Measurements from ENCODE around the gene RPH3AL.
"Not testable (repeated sequence)": the region's sequence is repeated elsewhere in the genome, so short reads cannot be mapped to it uniquely, and the experiment has no call there.

Gene RPH3AL

DNA sequence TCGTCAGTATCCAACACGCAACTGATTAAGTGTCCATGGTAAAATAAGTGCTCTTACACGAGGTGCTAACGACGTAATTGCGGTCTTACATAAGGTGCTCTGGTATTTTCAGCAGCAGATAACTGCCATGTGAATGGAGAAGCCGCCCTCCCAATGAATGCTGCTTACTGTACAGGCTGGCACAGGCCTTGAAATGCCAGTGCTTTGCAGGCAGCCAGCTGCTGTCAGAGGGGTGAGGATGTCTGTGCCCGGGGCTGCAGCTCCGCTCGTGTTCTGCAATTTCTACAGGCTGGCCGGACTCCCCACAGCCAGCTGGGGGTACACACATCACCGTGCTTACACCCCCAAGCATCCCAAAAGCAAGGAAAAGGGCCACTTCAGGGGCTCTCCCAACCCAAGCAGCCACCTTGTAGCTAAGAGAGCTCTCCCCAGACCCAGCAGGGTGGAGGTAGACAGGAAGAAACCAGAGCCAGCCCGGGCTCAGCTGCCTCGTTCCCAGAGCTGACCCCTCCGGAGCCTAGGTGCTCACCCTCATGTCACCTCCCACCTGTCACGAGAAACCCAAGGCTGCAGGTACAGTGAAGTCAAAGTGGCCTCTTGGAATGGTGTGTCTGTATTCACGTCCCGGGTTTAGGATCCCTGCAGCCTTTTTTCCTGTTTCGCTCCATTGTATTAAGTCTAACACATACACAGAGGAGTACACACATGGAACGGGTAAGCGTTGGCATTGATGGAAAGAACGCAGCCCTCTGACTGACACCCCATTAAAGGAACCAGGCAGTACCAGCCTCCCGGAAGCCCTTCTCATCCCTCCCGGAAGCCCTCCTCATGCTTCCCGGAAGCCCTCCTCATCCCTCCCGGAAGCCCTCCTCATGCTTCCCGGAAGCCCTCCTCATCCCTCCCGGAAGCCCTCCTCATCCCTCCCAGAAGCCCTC is 27.2 kb upstream of the RPH3AL start:
- DNase-seq, result no peak

DNA sequence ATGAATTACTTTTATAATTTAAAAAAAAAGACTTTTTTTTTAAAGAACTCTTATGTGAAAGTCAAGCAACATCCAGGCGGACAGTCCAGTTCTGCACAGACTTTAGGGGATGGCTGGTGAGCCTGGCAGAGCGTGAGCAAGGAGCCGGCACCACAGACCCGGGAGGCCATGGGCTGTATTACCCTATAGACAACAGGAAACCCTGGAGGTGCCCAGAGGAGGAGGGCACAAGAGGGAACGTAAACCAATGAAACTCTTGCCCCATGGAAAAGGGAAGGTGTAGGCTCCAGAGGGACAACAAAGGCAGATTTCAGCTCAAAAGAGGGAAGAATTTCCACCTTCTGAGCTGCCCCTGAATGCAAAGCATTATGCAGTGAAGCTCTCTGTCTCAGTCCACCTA is 25.5 kb upstream of the RPH3AL start:
- DNase-seq, result no peak

DNA sequence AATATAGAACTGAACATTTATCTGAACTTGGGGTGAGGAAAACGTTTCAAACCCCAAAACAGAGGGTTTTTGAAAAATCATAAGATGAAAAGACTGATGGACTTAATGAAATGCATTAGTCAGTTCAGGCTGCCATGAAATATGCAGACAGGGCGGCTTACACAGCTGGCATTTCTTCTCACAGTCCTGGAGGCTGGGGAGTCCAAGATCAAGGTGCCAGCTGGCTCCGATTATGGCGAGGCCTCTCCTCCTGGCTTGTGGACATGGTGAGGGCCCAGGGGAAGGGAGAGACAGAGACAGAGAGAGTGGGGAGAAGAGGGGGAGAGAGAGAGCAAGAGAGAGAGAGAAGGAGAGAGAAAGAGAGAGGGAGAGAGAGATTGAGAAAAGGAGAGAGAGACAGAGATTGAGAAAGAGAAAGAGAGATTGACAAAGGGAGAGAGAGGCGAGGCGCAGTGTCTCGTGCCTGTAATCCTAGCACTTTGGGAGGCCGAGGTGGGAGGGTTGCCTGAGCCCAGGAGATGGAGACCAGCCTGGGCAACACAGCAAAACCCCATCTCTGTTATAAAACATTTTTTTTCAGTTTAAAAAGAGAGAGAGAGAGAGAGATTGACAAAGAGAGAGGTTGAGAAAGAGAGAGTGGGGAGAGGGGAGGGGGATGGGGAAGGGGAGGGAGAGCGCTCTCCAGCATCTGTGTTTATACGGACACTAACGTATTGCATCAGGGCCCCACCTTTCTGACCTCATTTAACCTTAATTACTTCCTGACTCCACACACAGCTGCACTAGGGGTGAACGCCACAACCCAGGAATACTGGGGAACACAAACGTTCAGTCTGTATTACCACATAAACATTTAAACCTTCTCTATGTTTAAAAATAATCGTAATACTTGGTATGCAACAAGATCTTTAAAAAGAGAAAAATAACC is 24.6 kb upstream of the RPH3AL start:
- no peak for DNase-seq

DNA sequence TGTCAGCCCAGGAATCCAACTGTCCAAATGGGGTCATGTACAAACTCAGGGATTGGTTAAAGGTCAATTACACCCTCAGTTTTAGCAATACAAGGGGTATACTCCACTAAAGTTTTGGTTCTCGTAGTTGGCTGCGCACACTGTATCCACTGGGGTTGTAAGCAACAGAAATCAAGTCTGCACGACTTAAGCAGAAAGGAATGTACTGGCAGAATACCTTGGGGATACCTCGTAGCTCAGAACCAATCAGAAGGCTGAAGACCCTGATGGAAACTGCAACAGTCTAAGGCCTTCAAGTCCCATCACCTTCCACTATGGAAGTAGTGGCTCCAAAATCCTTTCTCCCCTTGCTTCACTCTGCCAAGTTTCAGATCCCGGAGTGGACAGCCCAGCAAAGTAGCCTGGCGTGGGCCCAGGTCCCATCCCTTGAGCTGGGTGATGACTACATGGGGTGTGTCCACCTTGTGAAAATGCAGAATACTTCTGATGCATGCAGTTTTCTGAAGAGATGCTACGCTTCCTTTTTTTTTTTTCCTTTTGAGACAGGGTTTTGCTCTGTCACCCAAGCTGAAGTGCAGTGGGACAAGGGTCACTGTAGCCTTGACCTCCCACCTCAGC is 21.1 kb upstream of the RPH3AL start:
- no peak for DNase-seq

- no peak for DNase-seq
Measured at GRCh38 chr17:372157-373152, 19.8 kb upstream of the RPH3AL start.

DNA sequence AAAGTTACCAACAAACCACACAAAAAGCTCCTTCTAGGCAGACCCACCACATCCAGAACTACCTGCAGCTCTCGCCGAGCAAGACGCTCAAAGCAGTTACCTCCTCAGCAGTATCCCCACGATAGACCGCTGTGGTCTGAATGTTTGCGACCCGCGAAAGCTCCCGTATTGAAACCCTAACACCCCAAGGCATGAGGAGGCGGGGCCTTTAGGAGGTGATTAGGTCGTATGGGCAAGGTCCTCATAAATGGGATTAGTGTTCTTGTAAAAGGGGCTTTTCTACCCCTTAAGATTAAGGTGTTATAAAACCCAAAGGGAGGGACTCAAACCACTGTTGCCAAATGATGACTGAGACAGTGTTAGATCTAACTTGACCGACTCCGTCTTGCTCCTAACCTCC is 19.0 kb upstream of the RPH3AL start:
- no peak for DNase-seq

GRCh38 chr17:367656-368055 is 15.0 kb upstream of the RPH3AL start:
- not testable (repeated sequence) for DNase-seq

- DNase-seq, result not testable (repeated sequence)
Measured at GRCh38 chr17:366657-367615, 14.3 kb upstream of the RPH3AL start.

GRCh38 chr17:364766-365165 is 12.2 kb upstream of the RPH3AL start:
- DNase-seq, result no peak

DNA sequence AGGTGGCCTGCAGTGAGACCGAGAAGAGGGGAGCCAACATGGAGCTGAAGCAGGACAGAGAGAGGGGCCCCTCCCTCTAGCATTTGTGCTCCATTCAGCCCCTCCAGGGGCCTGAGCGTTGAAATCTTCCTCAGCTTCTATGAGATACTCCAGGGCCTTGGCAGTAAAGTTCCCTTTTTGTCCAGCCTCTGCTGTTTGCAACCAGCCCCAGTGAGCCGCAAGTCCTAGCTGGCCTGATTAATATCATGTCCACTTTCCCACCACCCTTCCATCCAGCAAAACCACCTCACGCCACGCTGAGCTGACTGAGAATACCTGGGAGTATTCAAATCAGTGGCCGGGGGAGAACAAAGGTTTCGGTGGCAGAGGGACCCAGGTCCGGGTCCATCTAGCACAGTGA is 11.7 kb upstream of the RPH3AL start:
- no peak for DNase-seq

DNA sequence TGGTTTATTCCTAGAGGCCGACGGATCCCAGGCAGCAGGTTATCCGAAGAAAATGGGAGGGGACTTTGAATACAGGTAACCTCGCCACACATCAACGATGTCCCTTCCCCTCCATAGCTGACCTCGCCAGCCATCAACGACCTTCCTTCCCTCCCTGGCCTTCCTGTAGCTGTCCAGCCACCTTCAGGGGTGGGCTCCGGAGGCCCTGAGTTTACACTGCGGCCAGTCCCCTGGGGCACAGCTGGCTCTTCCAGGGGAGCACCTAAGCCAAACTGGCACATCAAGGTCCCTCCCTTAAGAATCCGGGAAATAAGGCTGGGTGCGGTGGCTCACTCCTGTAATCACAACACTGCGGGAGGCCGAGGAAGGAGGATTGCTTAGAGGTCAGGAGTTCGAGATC is 10.1 kb upstream of the RPH3AL start:
- DNase-seq, result no peak

- DNase-seq, result no peak
Measured at GRCh38 chr17:360092-360750, 7.6 kb upstream of the RPH3AL start.

DNA sequence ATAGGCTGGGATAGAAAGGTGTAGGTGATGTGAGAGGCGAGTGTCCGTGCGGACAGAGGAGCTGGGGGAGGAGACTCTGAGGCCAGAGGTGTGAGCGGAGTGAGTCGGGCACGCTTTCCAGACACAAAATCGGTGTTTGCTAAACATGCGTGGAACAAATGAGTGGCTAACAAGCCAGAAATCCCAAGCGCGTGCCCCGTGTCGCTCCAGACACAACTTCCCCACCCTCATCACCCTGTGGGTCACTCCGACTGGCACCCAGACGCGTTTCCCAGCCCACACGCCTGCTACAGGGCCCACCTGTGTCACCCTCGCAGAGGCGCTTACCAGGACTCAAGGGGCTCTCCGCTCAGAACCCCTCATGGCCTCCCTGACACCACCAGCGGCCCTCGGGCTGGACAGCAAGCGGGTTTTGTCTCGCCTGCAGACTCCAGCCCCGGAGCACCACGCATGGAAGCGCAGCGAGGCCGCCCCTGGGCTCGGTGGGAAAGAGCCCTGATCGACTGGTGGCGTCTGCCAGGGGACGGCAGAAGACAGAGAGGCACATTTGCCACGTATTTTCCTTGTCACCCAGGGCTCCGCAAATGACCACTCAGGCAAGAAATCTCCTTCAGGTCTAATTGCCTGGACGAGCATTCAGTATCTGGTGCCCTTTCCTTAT is 6.0 kb upstream of the RPH3AL start:
- DNase-seq, result no peak

GRCh38 chr17:357644-358043 is 5.0 kb upstream of the RPH3AL start:
- no peak for DNase-seq

DNA sequence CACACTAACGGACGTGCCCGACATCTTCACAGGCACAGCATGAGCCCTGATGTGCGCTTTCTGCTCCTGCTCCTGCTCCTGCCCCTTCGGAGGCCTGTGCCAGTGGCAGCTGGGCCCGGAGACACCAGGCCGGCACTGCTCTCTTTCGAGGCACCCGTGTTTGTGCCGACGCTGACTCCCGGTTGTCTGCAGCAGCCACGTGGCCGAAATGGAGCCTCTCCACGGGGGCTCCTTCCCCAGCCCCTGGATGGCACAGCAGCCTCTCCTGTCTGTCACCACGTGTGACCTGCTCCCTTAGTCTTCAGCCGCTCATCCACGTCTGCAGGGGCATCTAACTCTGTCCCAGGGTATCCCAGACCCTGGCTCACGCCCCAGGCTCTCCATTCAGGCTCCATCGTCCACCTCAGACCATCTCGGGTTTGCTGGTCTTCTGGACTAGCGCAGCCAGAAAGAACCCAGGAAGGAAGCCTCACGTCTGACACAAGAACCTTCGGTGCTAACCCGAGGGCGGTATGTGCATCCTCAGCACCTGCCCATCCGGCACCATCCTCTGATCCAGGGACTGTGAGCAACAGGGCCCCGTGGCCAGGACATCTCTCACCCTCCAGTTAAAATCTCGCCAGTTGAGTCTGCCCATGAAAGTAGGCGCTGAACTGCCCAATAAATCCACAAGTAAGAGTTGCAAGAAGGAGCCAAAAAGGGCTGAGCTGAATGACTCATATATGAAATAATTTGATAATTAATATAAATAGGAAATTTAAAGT is 4.2 kb upstream of the RPH3AL start:
- DNase-seq, result no peak

DNA sequence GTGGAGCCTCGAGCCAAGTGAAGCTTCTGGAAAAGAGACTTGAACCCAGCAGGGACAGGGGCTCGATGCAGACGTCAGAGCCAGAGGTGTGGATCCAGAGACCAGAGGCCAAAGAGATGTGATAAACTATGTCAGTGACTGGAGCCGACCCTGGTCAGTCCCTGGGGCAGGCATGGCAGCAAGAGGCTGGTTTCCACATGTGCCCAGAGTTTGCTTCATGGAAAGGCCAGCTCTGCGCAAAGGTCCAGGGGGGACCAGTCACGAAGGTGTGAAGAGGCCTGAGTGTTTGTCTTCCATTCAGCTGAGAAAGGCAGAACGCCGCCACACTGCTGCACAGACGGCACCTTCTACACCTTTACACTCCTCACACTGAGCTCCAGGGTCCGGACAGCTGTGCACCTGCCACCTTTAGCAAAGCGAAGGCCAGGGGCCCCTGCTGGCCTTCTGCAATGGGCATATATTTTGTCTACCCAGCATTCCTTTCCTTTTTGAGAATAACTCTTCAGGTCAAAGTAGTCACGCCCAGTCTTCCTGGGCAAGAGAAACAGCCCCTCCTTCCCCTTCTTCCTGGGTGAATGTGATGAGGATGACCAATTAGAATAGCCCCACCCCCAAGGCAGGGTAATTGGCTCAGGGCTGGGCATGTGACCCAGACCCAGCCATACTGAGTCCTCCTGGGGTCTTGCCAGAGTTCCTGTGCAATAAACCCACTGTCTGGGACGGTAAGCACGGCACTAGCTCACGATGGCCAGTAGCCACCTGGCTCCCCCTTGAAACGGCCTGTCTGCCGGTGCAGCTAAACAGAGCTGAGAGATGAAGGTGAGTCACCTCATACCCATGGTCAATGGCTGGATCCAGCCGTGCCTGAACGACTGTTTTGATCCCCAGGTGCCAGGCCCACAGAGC is 2.3 kb upstream of the RPH3AL start:
- DNase-seq, result no peak

DNA sequence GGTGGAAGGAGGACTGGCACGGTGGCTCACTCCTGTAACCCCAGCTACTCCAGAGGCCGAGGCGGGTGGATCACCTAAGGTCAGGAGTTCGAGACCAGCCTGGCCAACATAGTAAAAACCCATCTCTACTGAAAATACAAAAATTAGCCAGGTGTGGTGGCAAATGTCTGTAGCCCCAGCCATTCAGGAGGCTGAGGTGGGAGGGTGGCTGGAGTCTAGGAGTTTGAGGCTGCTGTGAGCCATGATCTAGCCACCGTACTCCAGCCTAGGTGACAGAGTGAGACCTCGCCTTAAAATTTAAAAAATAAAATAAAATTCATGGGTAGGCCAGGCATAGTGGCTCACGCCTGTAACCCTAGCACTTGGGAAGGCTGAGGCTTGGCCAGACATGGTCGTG is 1.2 kb upstream of the RPH3AL start:
- no peak for DNase-seq
